Measurements from ENCODE around the gene EMP3. TPM values are rescaled to one million over a fixed set of nuclear protein-coding genes. Genes with fewer than 3 reads are reported as not detected.
A peak's percentile ranks its signal among the peaks of the same experiment; 100 is the strongest.

Gene EMP3
- total and polyA plus RNA-seq, 9 of the 15 experiments (the other 6 are each of a cell fraction or from before 2014, with no cell fraction given): 123 to 386 (median 296) TPM

- ChIA-PET CTCF (ENCODE audit: low intra/inter-chr PET ratio) (no interaction called here), POLR2A (interaction anchor here (0.6 to 2.5 kb wide), 15 partner anchors 9 to 1454 kb away, joined by 3 to 13 read pairs (median 3); partner anchors contain the start of genes KDELR1, RPL18 and SPHK2)
- H3K4me1 ChIP-seq (replicated peaks in 1 of 2; ENCODE audit: control insufficient read depth in 2 of 2, insufficient read depth in 2 of 2, low read length in 2 of 2): peaks cover 8 to 25% of the 10 kb centered on the region in 2 experiments
- intact Hi-C loops (cut with micrococcal nuclease): loop anchor here (5.0 kb wide), 1 partner anchor 41 kb away; a partner anchor contains a TSS
- peak; percentile 92 for ATAC-seq
- H2AFZ ChIP-seq (ENCODE audit: low read depth, low read length): peak overlapping the region; percentile 93
- H3K4me2 ChIP-seq (ENCODE audit: insufficient read depth, low read length): peak overlapping the region; percentile 98
- no peaks in the 10 kb centered on the region for H3K27me3 ChIP-seq (ENCODE audit: control insufficient read depth in 2 of 2, insufficient read depth in 2 of 2, low read length in 2 of 2)
- H3K9me1 ChIP-seq (ENCODE audit: control insufficient read depth, insufficient read depth, low read length): no peaks in the 10 kb centered on the region
- 3% methylated on average over 26 of the region's 26 CpGs for WGBS (ENCODE audit: insufficient coverage, low coverage, missing lambda C conversion rate)
- peaks cover 4% of the 10 kb centered on the region; the same call in 1 of the 3 replicates for H3K79me2 ChIP-seq (ENCODE audit: control insufficient read depth, insufficient read depth, low read length)
- in situ Hi-C loops (cut with MboI): no loop called here
- peak overlapping the region; percentile 96 for H3K27ac ChIP-seq (ENCODE audit: extremely low read depth, low read depth, low read length)
- no peaks in the 10 kb centered on the region for H4K20me1 ChIP-seq (replicated peaks; ENCODE audit: control insufficient read depth, insufficient read depth, low read length)
- peaks cover 3% of the 10 kb centered on the region; the same call in 2 of the 3 replicates for H3K36me3 ChIP-seq (ENCODE audit: control insufficient read depth, insufficient read depth, low read length)
- no peaks in the 10 kb centered on the region for H3K9me3 ChIP-seq (replicated peaks; ENCODE audit: control insufficient read depth, insufficient read depth, low read depth, low read length)
- peak overlapping the region; percentile 52 for H3K4me3 ChIP-seq
- FAIRE-seq: peak; percentile 94
- DNase-seq (ENCODE audit: extremely low read depth in 1 of 4, low spot score in 3 of 4): peak; percentile 87 to 97 (median 88)
- no TSS peak for BruUV-seq (replicated peaks)
- peak overlapping the region; percentile 93 to 96 for H3K9ac ChIP-seq (ENCODE audit: insufficient read depth in 1 of 2, low read depth in 2 of 2, low read length in 2 of 2)
- no peak for TF ChIP-seq XRCC5 (IDR thresholded peaks at IDR 0.05; ENCODE audit: low read depth, low read length)
- peak in 1 of 2 experiments; percentile 87; a peak in 2 of 4 replicates for TF ChIP-seq ZNF639 (CRISPR knock-in tag; conservative IDR thresholded peaks at IDR 0.05 in 1 of 2, IDR thresholded peaks at IDR 0.05 in 1 of 2)
- TF ChIP-seq TEAD1 (CRISPR knock-in tag; IDR thresholded peaks at IDR 0.05): peak; percentile 81 to 98; a peak in 3 of 4 replicates
- TF ChIP-seq SMARCA5 (IDR thresholded peaks at IDR 0.05): 0 out of 2 replicates have a peak, but pooled peaks have one; percentile 28
- TF ChIP-seq ZFP1 (CRISPR knock-in tag; IDR thresholded peaks at IDR 0.05): no peak
- no peak for TF ChIP-seq ZNF311 (CRISPR knock-in tag; IDR thresholded peaks at IDR 0.05)
- no peak for TF ChIP-seq PPARD (CRISPR knock-in tag; IDR thresholded peaks at IDR 0.05)
- no peak for TF ChIP-seq ARHGAP35 (IDR thresholded peaks at IDR 0.05; ENCODE audit: partially characterized antibody)
- TF ChIP-seq BHLHE40 (IDR thresholded peaks at IDR 0.05; ENCODE audit: low read length): no peak
- no peak for TF ChIP-seq NKRF (IDR thresholded peaks at IDR 0.05; ENCODE audit: borderline replicate concordance)
- 0 out of 2 replicates have a peak, but pooled peaks have one; percentile 52 for TF ChIP-seq SMAD4 (CRISPR knock-in tag; conservative IDR thresholded peaks at IDR 0.05)
- 0 out of 2 replicates have a peak, but pooled peaks have one; percentile 19 for TF ChIP-seq THAP12 (CRISPR knock-in tag; IDR thresholded peaks at IDR 0.05)
- peak; percentile 82 for TF ChIP-seq POLR2G (IDR thresholded peaks at IDR 0.05; ENCODE audit: low read depth, low read length)
Measured at GRCh38 chr19:48362716-48363499, 37.6 kb downstream of the EMP3 start.

Data from K562 (cell line).